DND-41 (cell line): ENCODE data around the gene DCTN1.

ENCODE experiments used
- EZH2 ChIP-seq: IDR thresholded peaks from 3 replicates; pipeline ENCODE4 v1.6.1; 2012; ENCODE audit warnings: borderline replicate concordance, low read depth, mild to moderate bottlenecking, moderate library complexity, low read length, inconsistent platforms; ENCODE audit not compliant: severe bottlenecking
- TF ChIP-seq, protein P1 (sequence below): IDR thresholded peaks from 2 replicates; pipeline ENCODE4 v1.5.1; 2012; ENCODE audit warnings: borderline replicate concordance, low read length, moderate library complexity, mild to moderate bottlenecking; ENCODE audit not compliant: poor library complexity, severe bottlenecking; ENCODE audit errors: extremely low read depth

DNA sequence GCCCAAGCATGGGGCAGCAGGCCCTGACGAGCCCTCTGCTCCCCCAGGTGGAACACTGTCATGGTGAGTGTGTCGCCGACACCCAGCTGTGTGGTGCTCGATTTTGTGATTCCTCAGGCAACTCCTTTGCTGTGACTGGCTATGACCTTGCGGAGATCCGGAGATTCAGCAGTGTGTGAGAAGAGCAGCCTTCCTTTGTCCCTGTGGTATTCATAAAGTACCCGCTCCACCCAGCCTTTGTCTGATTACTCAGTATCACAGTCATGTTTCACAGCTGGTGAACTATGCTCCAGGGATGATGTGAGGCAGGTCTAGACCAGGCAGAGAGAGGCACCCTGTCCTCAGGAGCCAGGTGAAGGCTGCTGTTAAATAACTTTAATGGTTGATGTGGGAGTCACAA is 45.4 kb upstream of the DCTN1 start:
- TF ChIP-seq, protein P1, sequence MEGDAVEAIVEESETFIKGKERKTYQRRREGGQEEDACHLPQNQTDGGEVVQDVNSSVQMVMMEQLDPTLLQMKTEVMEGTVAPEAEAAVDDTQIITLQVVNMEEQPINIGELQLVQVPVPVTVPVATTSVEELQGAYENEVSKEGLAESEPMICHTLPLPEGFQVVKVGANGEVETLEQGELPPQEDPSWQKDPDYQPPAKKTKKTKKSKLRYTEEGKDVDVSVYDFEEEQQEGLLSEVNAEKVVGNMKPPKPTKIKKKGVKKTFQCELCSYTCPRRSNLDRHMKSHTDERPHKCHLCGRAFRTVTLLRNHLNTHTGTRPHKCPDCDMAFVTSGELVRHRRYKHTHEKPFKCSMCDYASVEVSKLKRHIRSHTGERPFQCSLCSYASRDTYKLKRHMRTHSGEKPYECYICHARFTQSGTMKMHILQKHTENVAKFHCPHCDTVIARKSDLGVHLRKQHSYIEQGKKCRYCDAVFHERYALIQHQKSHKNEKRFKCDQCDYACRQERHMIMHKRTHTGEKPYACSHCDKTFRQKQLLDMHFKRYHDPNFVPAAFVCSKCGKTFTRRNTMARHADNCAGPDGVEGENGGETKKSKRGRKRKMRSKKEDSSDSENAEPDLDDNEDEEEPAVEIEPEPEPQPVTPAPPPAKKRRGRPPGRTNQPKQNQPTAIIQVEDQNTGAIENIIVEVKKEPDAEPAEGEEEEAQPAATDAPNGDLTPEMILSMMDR, result no peak
- TF ChIP-seq EZH2, result no peak
